GM12878 (cell line): ENCODE results near the gene HLA-DRA.
"Not testable (repeated sequence)": the region's sequence is repeated elsewhere in the genome, so short reads cannot be mapped to it uniquely, and the experiment has no call there.

Source experiments
- ATF2 ChIP-seq: IDR thresholded peaks from 2 replicates; pipeline ENCODE4 v1.6.1; 2012; ENCODE audit warnings: low read length, inconsistent platforms
- CHD1 ChIP-seq: IDR thresholded peaks from 2 replicates; pipeline ENCODE4 v1.6.1; 2012; ENCODE audit warnings: low read depth, low read length, improper control_type of control experiment
- CHD2 ChIP-seq: IDR thresholded peaks from 2 replicates; pipeline ENCODE4 v1.6.1; 2011; ENCODE audit warnings: low read depth, low read length, improper control_type of control experiment, borderline replicate concordance
- PKNOX1 ChIP-seq: fragments of 450-650 bp; IDR thresholded peaks from 2 replicates; pipeline ENCODE4 v1.6.1; 2016; ENCODE audit warnings: mild to moderate bottlenecking
- TAF1 ChIP-seq: IDR thresholded peaks from 2 replicates; pipeline ENCODE4 v1.6.1; 2011; ENCODE audit warnings: mild to moderate bottlenecking, low read depth, low read length, borderline replicate concordance

GRCh38 chr6:32467743-32468503 is 28.2 kb downstream of the HLA-DRA start:
- TF ChIP-seq PKNOX1, CHD1, CHD2, ATF2, TAF1: not testable (repeated sequence)
